Calu3 (cell line): Measurements from ENCODE around the gene LHX4. TPM values are rescaled to one million over a fixed set of nuclear protein-coding genes. Genes with fewer than 3 reads are reported as not detected.

Experiments
- BruUV-seq: library from RNA; stranded (reverse); fragments of 400-500 nt; replicated peaks from 2 replicates; lab custom pipeline; 2021; lab: Mats Ljungman, UMichigan
- CTCF ChIA-PET: fragments of 300-600 bp; sonication (Branson Sonifier 250); formaldehyde crosslinking; loops from one replicate; lab custom pipeline; 2022; ENCODE audit warnings: antibody characterized with exemption; lab: Charles Lee
- DNase-seq: peaks from one replicate; pipeline ENCODE4 v3.0.0; 2022
- H3K27ac Mint-ChIP-seq: one replicate; pipeline ENCODE4 v1.8.0; 2022; ENCODE audit warnings: mixed read lengths; ENCODE audit not compliant: unreplicated experiment
- H3K27me3 Mint-ChIP-seq: one replicate; pipeline ENCODE4 v1.8.0; 2022; ENCODE audit warnings: mixed read lengths; ENCODE audit not compliant: unreplicated experiment
- H3K36me3 Mint-ChIP-seq: one replicate; pipeline ENCODE4 v1.8.0; 2022; ENCODE audit warnings: mild to moderate bottlenecking, moderate library complexity, mixed read lengths; ENCODE audit not compliant: insufficient read depth, unreplicated experiment
- H3K4me1 Mint-ChIP-seq: one replicate; pipeline ENCODE4 v1.8.0; 2022; ENCODE audit warnings: mild to moderate bottlenecking, low read depth, mixed read lengths; ENCODE audit not compliant: unreplicated experiment
- H3K4me3 Mint-ChIP-seq: one replicate; pipeline ENCODE4 v1.8.0; 2022; ENCODE audit warnings: mild to moderate bottlenecking, low read depth, moderate library complexity, mixed read lengths; ENCODE audit not compliant: unreplicated experiment
- H3K9me3 Mint-ChIP-seq: one replicate; pipeline ENCODE4 v1.8.0; 2022; ENCODE audit warnings: low read depth, mixed read lengths; ENCODE audit not compliant: unreplicated experiment
- intact Hi-C: fragments of 100-400 bp; cut with micrococcal nuclease; formaldehyde crosslinking; loops from one replicate; pipeline ENCODE4 v1.10.0; 2022; ENCODE audit not compliant: unreplicated experiment
- total RNA-seq: library from RNA; stranded (reverse); gene quantifications from 2 replicates; pipeline ENCODE4 v1.2.3, GENCODE V29; 2022
- TF ChIP-seq, protein P1 (sequence below): fragments of 200-600 bp; IDR thresholded peaks from one replicate; pipeline ENCODE4 v1.8.0; 2022; ENCODE audit warnings: antibody characterized with exemption; ENCODE audit not compliant: unreplicated experiment

LHX4 gene
- total RNA-seq, 1 experiment from 2014 or later, result 0.19 TPM

DNA sequence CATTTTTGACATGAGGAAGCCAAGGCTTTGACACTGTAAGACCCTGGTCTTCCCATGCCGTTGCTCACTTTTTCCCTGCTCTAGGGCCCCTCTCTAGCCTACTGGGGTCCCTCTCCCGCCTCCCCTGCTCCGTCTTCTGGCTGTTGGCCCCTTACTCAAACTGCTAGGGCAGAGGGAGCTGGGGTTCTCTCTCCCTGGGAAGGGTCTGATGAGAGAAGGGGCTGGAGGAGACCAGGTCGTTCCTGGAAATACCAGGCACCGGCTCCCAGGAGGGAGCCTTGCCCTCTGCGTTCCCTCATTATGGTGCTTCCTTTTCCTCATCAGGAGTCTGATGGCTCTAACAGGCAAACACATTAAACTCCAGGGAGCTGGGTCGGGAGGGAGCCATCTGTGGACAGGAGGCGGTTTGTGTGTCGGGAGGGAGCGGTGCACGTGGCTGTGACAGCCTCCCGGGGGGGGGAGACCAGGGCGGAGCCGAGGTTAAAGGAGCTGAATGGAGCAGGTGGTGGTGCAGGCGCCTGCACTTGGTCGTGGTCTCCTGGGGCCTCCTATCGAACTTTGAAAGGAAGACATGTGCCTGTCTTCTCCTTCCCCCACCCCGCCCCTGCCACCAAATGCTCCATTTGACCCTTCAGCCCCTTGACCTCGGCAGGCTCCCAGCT is 35.4 kb upstream of the LHX4 start:
- no peak for DNase-seq
- TF ChIP-seq, protein P1, sequence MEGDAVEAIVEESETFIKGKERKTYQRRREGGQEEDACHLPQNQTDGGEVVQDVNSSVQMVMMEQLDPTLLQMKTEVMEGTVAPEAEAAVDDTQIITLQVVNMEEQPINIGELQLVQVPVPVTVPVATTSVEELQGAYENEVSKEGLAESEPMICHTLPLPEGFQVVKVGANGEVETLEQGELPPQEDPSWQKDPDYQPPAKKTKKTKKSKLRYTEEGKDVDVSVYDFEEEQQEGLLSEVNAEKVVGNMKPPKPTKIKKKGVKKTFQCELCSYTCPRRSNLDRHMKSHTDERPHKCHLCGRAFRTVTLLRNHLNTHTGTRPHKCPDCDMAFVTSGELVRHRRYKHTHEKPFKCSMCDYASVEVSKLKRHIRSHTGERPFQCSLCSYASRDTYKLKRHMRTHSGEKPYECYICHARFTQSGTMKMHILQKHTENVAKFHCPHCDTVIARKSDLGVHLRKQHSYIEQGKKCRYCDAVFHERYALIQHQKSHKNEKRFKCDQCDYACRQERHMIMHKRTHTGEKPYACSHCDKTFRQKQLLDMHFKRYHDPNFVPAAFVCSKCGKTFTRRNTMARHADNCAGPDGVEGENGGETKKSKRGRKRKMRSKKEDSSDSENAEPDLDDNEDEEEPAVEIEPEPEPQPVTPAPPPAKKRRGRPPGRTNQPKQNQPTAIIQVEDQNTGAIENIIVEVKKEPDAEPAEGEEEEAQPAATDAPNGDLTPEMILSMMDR, result no peak
- H3K27me3 Mint-ChIP-seq, result no peaks in the 10 kb centered on the region
- no TSS peak for BruUV-seq
- no peak overlapping the region for H3K4me3 Mint-ChIP-seq
- CTCF ChIA-PET, result interaction anchor here (0.7 kb wide), 1 partner anchor 736 kb away, joined by 4 read pairs; no protein-coding TSS in a partner anchor
- H3K4me1 Mint-ChIP-seq, result peaks cover 20% of the 10 kb centered on the region
- intact Hi-C loops, result no loop called here
- peaks cover 36% of the 10 kb centered on the region for H3K36me3 Mint-ChIP-seq
- no peak overlapping the region for H3K27ac Mint-ChIP-seq
- H3K9me3 Mint-ChIP-seq, result no peaks in the 10 kb centered on the region

DNA sequence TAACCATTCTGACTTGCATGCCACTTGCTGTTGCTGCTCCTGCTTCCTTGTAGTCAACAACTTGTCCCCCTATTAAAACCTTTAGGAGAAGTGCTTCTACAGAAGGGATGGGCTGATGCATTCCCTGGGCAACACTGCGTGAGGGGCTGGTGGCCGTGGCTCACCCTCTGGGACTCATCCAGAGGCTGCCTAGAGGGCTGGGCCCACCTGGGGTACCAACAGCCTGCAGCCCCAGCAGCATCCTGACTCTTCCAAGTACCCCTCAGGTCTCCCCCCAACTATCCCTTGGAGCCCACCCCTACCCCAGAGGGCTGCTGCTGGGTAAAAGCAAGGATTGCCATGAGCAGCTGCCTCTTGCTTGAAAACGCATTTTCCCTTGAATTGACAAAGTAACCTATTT is 34.7 kb upstream of the LHX4 start:
- peaks cover 39% of the 10 kb centered on the region for H3K36me3 Mint-ChIP-seq
- H3K9me3 Mint-ChIP-seq, result no peaks in the 10 kb centered on the region
- CTCF ChIA-PET, result interaction anchor here (0.7 kb wide), 1 partner anchor 735 kb away, joined by 4 read pairs; no protein-coding TSS in a partner anchor

DNA sequence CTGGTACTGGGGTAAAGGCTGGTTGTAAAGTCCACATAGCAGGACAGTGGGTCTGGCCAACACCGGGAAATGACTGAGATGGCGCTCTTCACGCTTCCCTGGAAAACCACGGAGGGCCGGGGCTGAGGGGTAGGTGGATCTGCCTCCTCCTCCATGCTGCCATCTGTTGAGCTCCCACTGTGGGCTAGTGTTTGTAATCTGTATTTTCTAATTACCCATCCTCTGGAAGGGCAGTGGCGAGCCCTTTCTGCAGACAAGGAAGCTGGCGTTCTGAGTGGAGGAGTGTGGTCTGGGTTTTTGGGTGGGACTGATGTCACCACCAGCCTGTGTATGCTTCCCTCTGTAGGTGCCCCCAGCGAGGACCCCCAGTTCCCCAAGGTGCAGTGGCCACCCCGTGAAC is 34.1 kb upstream of the LHX4 start:
- no peaks in the 10 kb centered on the region for H3K9me3 Mint-ChIP-seq
- intact Hi-C loops, result no loop called here
- H3K36me3 Mint-ChIP-seq, result peaks cover 42% of the 10 kb centered on the region
- peaks cover 20% of the 10 kb centered on the region for H3K4me1 Mint-ChIP-seq
- no peak overlapping the region for H3K27ac Mint-ChIP-seq
- H3K27me3 Mint-ChIP-seq, result no peaks in the 10 kb centered on the region
- TF ChIP-seq, protein P1, result no peak
- BruUV-seq, result no TSS peak
- DNase-seq, result no peak
- H3K4me3 Mint-ChIP-seq, result no peak overlapping the region
- CTCF ChIA-PET, result no interaction called here

More for the DNA sequence above, 34.7 kb upstream of the LHX4 start:
- Mint-ChIP-seq H3K4me3 (no peak overlapping the region), H3K27ac (no peak overlapping the region), H3K27me3 (no peaks in the 10 kb centered on the region), H3K4me1 (peaks cover 20% of the 10 kb centered on the region)
- no peak for DNase-seq
- BruUV-seq, result no TSS peak
- intact Hi-C loops, result no loop called here
- TF ChIP-seq, protein P1, result no peak

DNA sequence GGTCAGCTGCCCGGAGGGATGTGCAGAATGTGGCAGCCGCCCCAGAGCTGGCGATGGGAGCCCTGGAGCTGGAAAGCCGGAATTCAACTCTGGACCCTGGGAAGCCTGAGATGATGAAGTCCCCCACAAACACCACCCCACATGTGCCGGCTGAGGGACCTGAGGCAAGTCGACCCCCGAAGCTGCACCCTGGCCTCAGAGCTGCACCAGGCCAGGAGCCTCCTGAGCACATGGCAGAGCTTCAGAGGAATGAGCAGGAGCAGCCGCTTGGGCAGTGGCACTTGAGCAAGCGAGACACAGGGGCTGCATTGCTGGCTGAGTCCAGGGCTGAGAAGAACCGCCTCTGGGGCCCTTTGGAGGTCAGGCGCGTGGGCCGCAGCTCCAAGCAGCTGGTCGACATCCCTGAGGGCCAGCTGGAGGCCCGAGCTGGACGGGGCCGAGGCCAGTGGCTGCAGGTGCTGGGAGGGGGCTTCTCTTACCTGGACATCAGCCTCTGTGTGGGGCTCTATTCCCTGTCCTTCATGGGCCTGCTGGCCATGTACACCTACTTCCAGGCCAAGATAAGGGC is 33.5 kb upstream of the LHX4 start:
- H3K4me3 Mint-ChIP-seq, result no peak overlapping the region
- no peaks in the 10 kb centered on the region for H3K27me3 Mint-ChIP-seq
- intact Hi-C loops, result no loop called here
- no peak for DNase-seq
- H3K4me1 Mint-ChIP-seq, result peaks cover 20% of the 10 kb centered on the region
- CTCF ChIA-PET, result interaction anchor here (1.7 kb wide), 1 partner anchor 9 kb away, joined by 5 read pairs; no protein-coding TSS in a partner anchor
- TF ChIP-seq, protein P1, result no peak
- no peaks in the 10 kb centered on the region for H3K9me3 Mint-ChIP-seq
- H3K27ac Mint-ChIP-seq, result no peak overlapping the region
- peaks cover 37% of the 10 kb centered on the region for H3K36me3 Mint-ChIP-seq
- no TSS peak for BruUV-seq
